ENCODE data around the gene ADPRH.

DNA sequence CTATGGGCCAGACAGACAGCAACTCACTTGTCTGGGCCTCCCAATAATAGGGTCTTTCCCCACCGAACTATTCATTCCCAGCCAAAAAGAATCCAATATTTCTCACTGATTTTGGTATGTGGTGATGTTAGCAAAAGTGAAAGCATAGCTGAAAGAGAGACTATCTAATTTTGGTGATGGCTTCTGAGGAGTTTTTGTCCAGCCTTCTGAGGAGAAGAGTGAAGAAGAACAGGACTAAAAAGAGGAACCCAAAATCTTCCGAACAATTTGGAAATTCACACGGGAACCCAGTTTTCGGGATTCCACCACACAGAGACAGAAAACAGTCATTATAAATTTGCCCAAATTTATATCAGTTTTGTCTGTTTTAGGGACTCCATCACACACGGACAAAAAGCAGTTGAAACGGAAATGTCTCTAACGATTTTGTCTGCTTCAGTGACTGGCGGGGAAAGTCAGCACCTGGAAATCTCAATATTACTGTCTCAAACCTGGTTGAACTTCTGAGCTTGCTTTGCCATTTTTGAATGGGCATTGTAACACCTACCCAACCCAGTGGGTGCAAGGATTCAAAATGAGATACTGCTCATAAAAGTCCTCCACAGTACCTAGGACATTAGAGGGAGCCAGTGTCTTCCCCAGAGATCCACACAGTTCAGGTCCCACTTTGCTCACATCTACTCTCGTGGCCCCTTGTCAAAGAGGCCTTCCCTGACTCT is 28.9 kb upstream of the ADPRH start:
- TF ChIP-seq SP1 (IDR thresholded peaks at IDR 0.05; ENCODE audit: low read depth) = no peak
- TF ChIP-seq, protein P1, sequence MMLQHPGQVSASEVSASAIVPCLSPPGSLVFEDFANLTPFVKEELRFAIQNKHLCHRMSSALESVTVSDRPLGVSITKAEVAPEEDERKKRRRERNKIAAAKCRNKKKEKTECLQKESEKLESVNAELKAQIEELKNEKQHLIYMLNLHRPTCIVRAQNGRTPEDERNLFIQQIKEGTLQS (IDR thresholded peaks at IDR 0.05) = no peak
- TF ChIP-seq, protein P2, sequence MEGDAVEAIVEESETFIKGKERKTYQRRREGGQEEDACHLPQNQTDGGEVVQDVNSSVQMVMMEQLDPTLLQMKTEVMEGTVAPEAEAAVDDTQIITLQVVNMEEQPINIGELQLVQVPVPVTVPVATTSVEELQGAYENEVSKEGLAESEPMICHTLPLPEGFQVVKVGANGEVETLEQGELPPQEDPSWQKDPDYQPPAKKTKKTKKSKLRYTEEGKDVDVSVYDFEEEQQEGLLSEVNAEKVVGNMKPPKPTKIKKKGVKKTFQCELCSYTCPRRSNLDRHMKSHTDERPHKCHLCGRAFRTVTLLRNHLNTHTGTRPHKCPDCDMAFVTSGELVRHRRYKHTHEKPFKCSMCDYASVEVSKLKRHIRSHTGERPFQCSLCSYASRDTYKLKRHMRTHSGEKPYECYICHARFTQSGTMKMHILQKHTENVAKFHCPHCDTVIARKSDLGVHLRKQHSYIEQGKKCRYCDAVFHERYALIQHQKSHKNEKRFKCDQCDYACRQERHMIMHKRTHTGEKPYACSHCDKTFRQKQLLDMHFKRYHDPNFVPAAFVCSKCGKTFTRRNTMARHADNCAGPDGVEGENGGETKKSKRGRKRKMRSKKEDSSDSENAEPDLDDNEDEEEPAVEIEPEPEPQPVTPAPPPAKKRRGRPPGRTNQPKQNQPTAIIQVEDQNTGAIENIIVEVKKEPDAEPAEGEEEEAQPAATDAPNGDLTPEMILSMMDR (IDR thresholded peaks at IDR 0.05 in 2 of 3, conservative IDR thresholded peaks at IDR 0.05 in 1 of 3; ENCODE audit: borderline replicate concordance in 1 of 3, insufficient read depth in 1 of 3, low read depth in 2 of 3, low read length in 2 of 3) = no peak
- no peak for TF ChIP-seq EZH2 (IDR thresholded peaks at IDR 0.05)
- TF ChIP-seq POLR2A (IDR thresholded peaks at IDR 0.05; ENCODE audit: borderline replicate concordance, extremely low read depth, insufficient read depth, insufficient read length) = no peak
- no peak for TF ChIP-seq RAD21 (IDR thresholded peaks at IDR 0.05; ENCODE audit: low read depth)

Measured in HCT116 (cell line).